Measurements from ENCODE around the gene KRTAP24-1. TPM values are rescaled to one million over a fixed set of nuclear protein-coding genes. Genes with fewer than 3 reads are reported as not detected.

Gene KRTAP24-1
- total and polyA plus RNA-seq, 3 donors from 2014 or later, result not detected

- TF ChIP-seq, protein P1, sequence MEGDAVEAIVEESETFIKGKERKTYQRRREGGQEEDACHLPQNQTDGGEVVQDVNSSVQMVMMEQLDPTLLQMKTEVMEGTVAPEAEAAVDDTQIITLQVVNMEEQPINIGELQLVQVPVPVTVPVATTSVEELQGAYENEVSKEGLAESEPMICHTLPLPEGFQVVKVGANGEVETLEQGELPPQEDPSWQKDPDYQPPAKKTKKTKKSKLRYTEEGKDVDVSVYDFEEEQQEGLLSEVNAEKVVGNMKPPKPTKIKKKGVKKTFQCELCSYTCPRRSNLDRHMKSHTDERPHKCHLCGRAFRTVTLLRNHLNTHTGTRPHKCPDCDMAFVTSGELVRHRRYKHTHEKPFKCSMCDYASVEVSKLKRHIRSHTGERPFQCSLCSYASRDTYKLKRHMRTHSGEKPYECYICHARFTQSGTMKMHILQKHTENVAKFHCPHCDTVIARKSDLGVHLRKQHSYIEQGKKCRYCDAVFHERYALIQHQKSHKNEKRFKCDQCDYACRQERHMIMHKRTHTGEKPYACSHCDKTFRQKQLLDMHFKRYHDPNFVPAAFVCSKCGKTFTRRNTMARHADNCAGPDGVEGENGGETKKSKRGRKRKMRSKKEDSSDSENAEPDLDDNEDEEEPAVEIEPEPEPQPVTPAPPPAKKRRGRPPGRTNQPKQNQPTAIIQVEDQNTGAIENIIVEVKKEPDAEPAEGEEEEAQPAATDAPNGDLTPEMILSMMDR (IDR thresholded peaks at IDR 0.05), result no peak
- no peak for TF ChIP-seq POLR2A (IDR thresholded peaks at IDR 0.05)
- intact Hi-C loops (cut with DNase I; ENCODE audit: low total_unique reads), result no loop called here
- H3K4me3 ChIP-seq, result no peak overlapping the region
- no peaks in the 10 kb centered on the region for H3K4me1 ChIP-seq
- H3K9me3 ChIP-seq, result no peaks in the 10 kb centered on the region
- no peak for DNase-seq
- no peaks in the 10 kb centered on the region for H3K36me3 ChIP-seq (ENCODE audit: low read depth, missing control alignments)
- H3K27ac ChIP-seq, result no peak overlapping the region
- no peaks in the 10 kb centered on the region for H3K27me3 ChIP-seq
These were observed 39.1 kb downstream of the KRTAP24-1 start for GRCh38 chr21:30243691-30244090.

GRCh38 chr21:30240661-30241060 is 42.1 kb downstream of the KRTAP24-1 start:
- intact Hi-C loops (cut with DNase I; ENCODE audit: low total_unique reads), result no loop called here
- no peaks in the 10 kb centered on the region for H3K36me3 ChIP-seq (ENCODE audit: low read depth, missing control alignments)
- 52 to 53% methylated on average over 3 of the region's 3 CpGs for WGBS, 2 donors
- no peak for DNase-seq
- no peak for TF ChIP-seq POLR2A (IDR thresholded peaks at IDR 0.05)
- TF ChIP-seq, protein P1 (IDR thresholded peaks at IDR 0.05), result no peak
- H3K27ac ChIP-seq, result no peak overlapping the region
- no peaks in the 10 kb centered on the region for H3K4me1 ChIP-seq
- no peaks in the 10 kb centered on the region for H3K27me3 ChIP-seq
- no peaks in the 10 kb centered on the region for H3K9me3 ChIP-seq
- no peak overlapping the region for H3K4me3 ChIP-seq

DNA sequence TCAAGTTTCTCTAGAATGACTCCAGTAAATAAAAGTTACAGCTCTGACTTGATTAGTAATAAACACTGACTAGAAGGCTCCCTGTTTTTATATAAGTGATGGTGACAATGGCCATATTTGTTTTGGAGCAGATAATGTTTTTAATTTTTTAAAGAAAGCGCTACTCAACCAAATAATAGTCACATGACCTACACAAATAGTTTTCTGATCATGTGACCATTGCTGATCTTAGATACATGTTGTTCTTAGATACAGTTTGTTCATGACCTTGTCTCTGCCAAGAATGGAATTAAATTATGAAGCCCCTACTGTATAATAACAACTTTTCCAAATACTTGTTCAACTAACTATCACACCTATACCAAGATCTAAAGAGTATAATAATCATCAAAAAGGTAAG is 44.6 kb downstream of the KRTAP24-1 start:
- H3K36me3 ChIP-seq (ENCODE audit: low read depth, missing control alignments), result no peaks in the 10 kb centered on the region
- no peaks in the 10 kb centered on the region for H3K27me3 ChIP-seq
- no peak overlapping the region for H3K4me3 ChIP-seq
- intact Hi-C loops (cut with DNase I; ENCODE audit: low total_unique reads), result no loop called here
- DNase-seq, result no peak
- no peak for TF ChIP-seq POLR2A (IDR thresholded peaks at IDR 0.05)
- TF ChIP-seq, protein P1 (IDR thresholded peaks at IDR 0.05), result no peak
- 88 to 96% methylated on average over 1 of the region's 1 CpG for WGBS, 2 donors
- no peaks in the 10 kb centered on the region for H3K4me1 ChIP-seq
- H3K9me3 ChIP-seq, result no peaks in the 10 kb centered on the region
- no peak overlapping the region for H3K27ac ChIP-seq

DNA sequence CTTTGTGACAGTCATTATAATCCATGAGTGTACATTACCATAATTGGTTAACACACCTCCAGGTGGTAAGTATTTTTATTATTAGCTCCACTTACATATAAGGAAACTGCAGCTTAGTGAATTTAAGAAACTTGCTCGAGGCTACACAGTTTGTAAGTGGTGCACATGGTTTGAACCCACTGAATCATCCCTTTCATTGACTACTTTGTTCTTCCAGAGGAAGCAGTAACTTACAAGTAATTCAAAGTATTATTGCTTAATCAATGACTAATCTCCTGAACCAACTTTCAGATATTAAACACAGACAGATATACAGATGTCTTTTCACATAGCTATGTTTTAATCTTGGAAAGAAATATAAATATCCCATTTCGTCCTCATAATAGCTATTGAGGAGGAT is 48.1 kb downstream of the KRTAP24-1 start:
- no peak for DNase-seq
- Histone ChIP-seq H3K36me3 (ENCODE audit: low read depth, missing control alignments) (no peaks in the 10 kb centered on the region), H3K4me1 (no peaks in the 10 kb centered on the region), H3K27me3 (no peaks in the 10 kb centered on the region), H3K27ac (no peak overlapping the region), H3K9me3 (no peaks in the 10 kb centered on the region), H3K4me3 (no peak overlapping the region)
- WGBS, 2 donors, result 90% methylated on average over 2 of the region's 2 CpGs
- TF ChIP-seq, protein P1 (IDR thresholded peaks at IDR 0.05), result no peak
- TF ChIP-seq POLR2A (IDR thresholded peaks at IDR 0.05), result no peak
- intact Hi-C loops (cut with DNase I; ENCODE audit: low total_unique reads), result no loop called here

GRCh38 chr21:30234050-30234449 is 48.7 kb downstream of the KRTAP24-1 start:
- no peaks in the 10 kb centered on the region for H3K4me1 ChIP-seq
- intact Hi-C loops (cut with DNase I; ENCODE audit: low total_unique reads), result no loop called here
- H3K27ac ChIP-seq, result no peak overlapping the region
- DNase-seq, result no peak
- no peak overlapping the region for H3K4me3 ChIP-seq
- TF ChIP-seq, protein P1 (IDR thresholded peaks at IDR 0.05), result no peak
- TF ChIP-seq POLR2A (IDR thresholded peaks at IDR 0.05), result no peak
- H3K36me3 ChIP-seq (ENCODE audit: low read depth, missing control alignments), result no peaks in the 10 kb centered on the region
- no peaks in the 10 kb centered on the region for H3K27me3 ChIP-seq
- H3K9me3 ChIP-seq, result no peaks in the 10 kb centered on the region
- 58 to 68% methylated on average over 3 of the region's 3 CpGs for WGBS, 2 donors

All from testis (tissue), 3 donors.